SU-DHL-6 (cell line): ENCODE measurements around the gene CZIB.
"Not testable (repeated sequence)": the region's sequence is repeated elsewhere in the genome, so short reads cannot be mapped to it uniquely, and the experiment has no call there.

Source experiments
- H2AFZ ChIP-seq: fragments of 200-600 bp; sonication (generic); 2 replicates; pipeline ENCODE4 v1.6.1; 2014; ENCODE audit warnings: low read depth, mild to moderate bottlenecking, moderate library complexity, mixed read lengths, antibody characterized with exemption, low read length; ENCODE audit not compliant: severe bottlenecking
- H3F3A ChIP-seq: fragments of 200-600 bp; shearing (Covaris generic); 2 replicates; pipeline ENCODE4 v1.6.0; 2016; ENCODE audit warnings: antibody characterized with exemption, mild to moderate bottlenecking; ENCODE audit not compliant: insufficient read depth
- H3K27ac ChIP-seq: fragments of 200-600 bp; sonication (generic); 2 replicates; pipeline ENCODE4 v1.5.1; 2016; ENCODE audit warnings: low read depth, mild to moderate bottlenecking, low read length, moderate library complexity, mixed read lengths
- H3K27me3 ChIP-seq: fragments of 200-600 bp; sonication (generic), shearing (Covaris generic); 2 replicates; pipeline ENCODE4 v1.6.0; 2014; ENCODE audit warnings: mild to moderate bottlenecking, low read length
- H3K36me3 ChIP-seq: fragments of 200-600 bp; sonication (generic); 2 replicates; pipeline ENCODE4 v1.6.1; 2014; ENCODE audit warnings: mild to moderate bottlenecking, low read length, mixed read lengths
- H3K4me2 ChIP-seq: fragments of 300-600, 200-600 bp; shearing (Covaris generic), sonication (generic); 2 replicates; pipeline ENCODE4 v1.6.0; 2014; ENCODE audit warnings: low read length, low read depth, mild to moderate bottlenecking; ENCODE audit not compliant: poor library complexity, severe bottlenecking
- H3K4me3 ChIP-seq: fragments of 200-600 bp; sonication (generic); 2 replicates; pipeline ENCODE4 v1.5.1; 2014; ENCODE audit warnings: antibody characterized with exemption, low read length, mild to moderate bottlenecking, mixed read lengths; ENCODE audit not compliant: insufficient read depth, poor library complexity, severe bottlenecking
- H3K79me2 ChIP-seq: fragments of 200-600 bp; sonication (generic); 2 replicates; pipeline ENCODE4 v1.6.1; 2014; ENCODE audit warnings: mild to moderate bottlenecking, low read length, moderate library complexity; ENCODE audit not compliant: insufficient read depth
- H3K9ac ChIP-seq: fragments of 200-600 bp; sonication (generic); 2 replicates; pipeline ENCODE4 v1.7.0; 2014; ENCODE audit warnings: mild to moderate bottlenecking, low read length
- H3K9me2 ChIP-seq: fragments of 200-600 bp; sonication (generic); replicated peaks from 2 replicates; pipeline ENCODE4 v1.6.1; 2014; ENCODE audit warnings: low read length; ENCODE audit not compliant: insufficient read depth
- H3K9me3 ChIP-seq: fragments of 200-600 bp; sonication (generic); 2 replicates; pipeline ENCODE4 v1.6.1; 2014; ENCODE audit warnings: low read length, mixed read lengths; ENCODE audit not compliant: insufficient read depth
- H4K20me1 ChIP-seq: fragments of 200-600 bp; sonication (generic); 2 replicates; pipeline ENCODE4 v1.6.1; 2014; ENCODE audit warnings: low read depth, mild to moderate bottlenecking, antibody characterized with exemption, low read length, moderate library complexity, mixed read lengths
- CTCF ChIP-seq: fragments of 200-600 bp; sonication (generic); IDR thresholded peaks from one replicate; pipeline ENCODE4 v1.5.1; 2017; ENCODE audit warnings: antibody characterized with exemption, mild to moderate bottlenecking, low read length, moderate library complexity; ENCODE audit not compliant: insufficient read depth, poor library complexity, severe bottlenecking
- EZH2phosphoT487 ChIP-seq: fragments of 200-600 bp; sonication (generic), shearing (Covaris generic); conservative IDR thresholded peaks from 2 replicates; pipeline ENCODE4 v1.6.1; 2018; ENCODE audit warnings: mild to moderate bottlenecking, antibody characterized with exemption, low read length, moderate library complexity, mixed read lengths

Gene CZIB

GRCh38 chr1:53187401-53187800, 33.0 kb downstream of the CZIB start:
- no peaks in the 10 kb centered on the region for H3K27me3 ChIP-seq
- no peak overlapping the region for H3K4me3 ChIP-seq
- no peaks in the 10 kb centered on the region for H3F3A ChIP-seq
- H3K79me2 ChIP-seq, result no peaks in the 10 kb centered on the region
- no peak overlapping the region for H2AFZ ChIP-seq
- H3K27ac ChIP-seq, result no peak overlapping the region
- no peaks in the 10 kb centered on the region for H4K20me1 ChIP-seq
- TF ChIP-seq EZH2phosphoT487 (no peak), CTCF (no peak)
- H3K4me2 ChIP-seq, result no peak overlapping the region
- H3K9me3 ChIP-seq, result no peaks in the 10 kb centered on the region
- H3K9me2 ChIP-seq, result no peaks in the 10 kb centered on the region
- no peaks in the 10 kb centered on the region for H3K36me3 ChIP-seq
- no peak overlapping the region for H3K9ac ChIP-seq

DNA sequence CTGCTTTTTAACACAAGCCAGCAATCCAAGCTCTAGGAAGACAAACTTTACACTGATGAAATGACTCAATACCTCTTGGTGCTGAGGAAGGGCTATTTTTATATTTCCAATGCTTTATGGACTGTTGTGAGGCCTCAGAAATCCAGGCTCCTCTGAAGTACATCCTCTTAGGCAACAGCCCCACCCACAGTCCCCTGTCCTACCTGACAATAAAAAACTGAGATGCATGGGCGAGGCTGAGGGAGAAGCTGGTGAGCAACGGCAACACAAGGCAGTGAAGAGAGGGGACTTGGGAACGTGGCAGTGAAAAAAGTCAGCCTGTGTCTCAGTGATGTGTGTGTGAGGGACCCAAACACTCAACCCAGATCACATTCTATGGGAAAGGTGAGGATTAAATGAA, 33.9 kb downstream of the CZIB start:
- H3K4me2 ChIP-seq, result no peak overlapping the region
- no peak overlapping the region for H2AFZ ChIP-seq
- no peak for TF ChIP-seq EZH2phosphoT487
- no peak for TF ChIP-seq CTCF
- no peaks in the 10 kb centered on the region for H3K9me2 ChIP-seq
- H3K27me3 ChIP-seq, result no peaks in the 10 kb centered on the region
- H3K4me3 ChIP-seq, result no peak overlapping the region
- no peak overlapping the region for H3K9ac ChIP-seq
- H3K36me3 ChIP-seq, result no peaks in the 10 kb centered on the region
- H4K20me1 ChIP-seq, result no peaks in the 10 kb centered on the region
- H3K27ac ChIP-seq, result no peak overlapping the region
- H3K9me3 ChIP-seq, result no peaks in the 10 kb centered on the region
- no peaks in the 10 kb centered on the region for H3K79me2 ChIP-seq
- H3F3A ChIP-seq, result no peaks in the 10 kb centered on the region

DNA sequence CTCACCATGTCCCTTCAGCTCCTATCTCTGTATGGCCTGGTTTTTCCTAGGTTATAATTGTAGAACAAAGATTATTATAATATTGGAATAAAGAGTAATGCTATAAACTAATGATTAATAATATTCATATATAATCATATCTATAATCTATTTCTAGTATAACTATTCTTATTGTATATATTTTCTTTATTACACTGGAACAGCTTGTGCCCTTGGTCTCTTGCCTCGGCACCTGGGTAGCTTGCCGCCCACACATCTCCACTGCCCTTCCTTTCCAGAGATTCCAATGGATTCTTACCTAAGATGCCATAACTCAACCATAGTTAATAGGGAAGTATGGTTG, 34.5 kb downstream of the CZIB start:
- not testable (repeated sequence) for H3K79me2 ChIP-seq, H3K27me3 ChIP-seq, H3F3A ChIP-seq, H3K9me2 ChIP-seq, H3K9ac ChIP-seq, H3K27ac ChIP-seq, H2AFZ ChIP-seq, H3K4me2 ChIP-seq, H3K9me3 ChIP-seq, H4K20me1 ChIP-seq, H3K4me3 ChIP-seq, H3K36me3 ChIP-seq

- TF ChIP-seq EZH2phosphoT487 (no peak), CTCF (no peak)
- Histone ChIP-seq H3K4me3 (no peak overlapping the region), H2AFZ (no peak overlapping the region), H3K36me3 (no peaks in the 10 kb centered on the region), H3K27ac (no peak overlapping the region), H3K9me2 (no peaks in the 10 kb centered on the region), H4K20me1 (no peaks in the 10 kb centered on the region), H3K9me3 (no peaks in the 10 kb centered on the region), H3F3A (no peaks in the 10 kb centered on the region), H3K4me2 (no peak overlapping the region), H3K9ac (no peak overlapping the region), H3K79me2 (no peaks in the 10 kb centered on the region), H3K27me3 (no peaks in the 10 kb centered on the region)
Observed at GRCh38 chr1:53183095-53183990, 37.1 kb downstream of the CZIB start.
